GM19035 (cell line): Measurements from ENCODE around the gene WDTC1.
A peak's percentile ranks its signal among the peaks of the same experiment; 100 is the strongest.
"Not testable (repeated sequence)": the region's sequence is repeated elsewhere in the genome, so short reads cannot be mapped to it uniquely, and the experiment has no call there.

Experiments used
- ATAC-seq: cut with Tn5 transposase; IDR thresholded peaks from one replicate; pipeline ENCODE4 v1.9.1; 2021; ENCODE audit not compliant: unreplicated experiment

The WDTC1 gene

GRCh38 chr1:27234049-27234882 lies at the start of gene WDTC1:
Gene WDTC1, plus strand, starts transcription at chr1:27234632. Its CDS starts 26,423 bp downstream, at chr1:27261055.
- ATAC-seq: peak; percentile 92

- not testable (repeated sequence) for ATAC-seq
Observed at GRCh38 chr1:27184665-27185064, 49.8 kb upstream of the WDTC1 start.

GRCh38 chr1:27192039-27192529 lies 42.3 kb upstream of the WDTC1 start:
- ATAC-seq: no peak

GRCh38 chr1:27193194-27193593 lies 41.2 kb upstream of the WDTC1 start:
- ATAC-seq: no peak

GRCh38 chr1:27201295-27201694 lies 33.1 kb upstream of the WDTC1 start:
- ATAC-seq: no peak

GRCh38 chr1:27203946-27204345 lies 30.5 kb upstream of the WDTC1 start:
- ATAC-seq: no peak

- not testable (repeated sequence) for ATAC-seq
Observed at GRCh38 chr1:27207238-27207637, 27.2 kb upstream of the WDTC1 start.

- ATAC-seq: not testable (repeated sequence)
Observed at GRCh38 chr1:27208143-27208850, 26.1 kb upstream of the WDTC1 start.

- ATAC-seq: no peak
Observed at GRCh38 chr1:27216466-27216865, 18.0 kb upstream of the WDTC1 start.

- ATAC-seq: no peak
Observed at GRCh38 chr1:27217401-27217800, 17.0 kb upstream of the WDTC1 start.

GRCh38 chr1:27218736-27219135 lies 15.7 kb upstream of the WDTC1 start:
- ATAC-seq: no peak

GRCh38 chr1:27220096-27220495 lies 14.3 kb upstream of the WDTC1 start:
- no peak for ATAC-seq

- ATAC-seq: not testable (repeated sequence)
Observed at GRCh38 chr1:27220702-27221497, 13.5 kb upstream of the WDTC1 start.

- ATAC-seq: no peak
Observed at GRCh38 chr1:27225621-27226020, 8.8 kb upstream of the WDTC1 start.

GRCh38 chr1:27227765-27228164 lies 6.7 kb upstream of the WDTC1 start:
- no peak for ATAC-seq

GRCh38 chr1:27233667-27234048 lies 774 bp upstream of the WDTC1 start:
- ATAC-seq: no peak

- ATAC-seq: no peak
Observed at GRCh38 chr1:27235827-27236226, 1.4 kb downstream of the WDTC1 start.

- ATAC-seq: no peak
Observed at GRCh38 chr1:27237112-27237511, 2.7 kb downstream of the WDTC1 start.

- no peak for ATAC-seq
Observed at GRCh38 chr1:27238032-27238431, 3.6 kb downstream of the WDTC1 start.

GRCh38 chr1:27241677-27242076 lies 7.2 kb downstream of the WDTC1 start:
- ATAC-seq: no peak

GRCh38 chr1:27243665-27244064 lies 9.2 kb downstream of the WDTC1 start:
- ATAC-seq: not testable (repeated sequence)
